GM21825 (cell line): ENCODE data around the gene STUB1.
"Not testable (repeated sequence)": the region's sequence is repeated elsewhere in the genome, so short reads cannot be mapped to it uniquely, and the experiment has no call there.

Source experiments
- ATAC-seq: cut with Tn5 transposase; IDR thresholded peaks from one replicate; pipeline ENCODE4 v1.9.1; 2021; ENCODE audit warnings: mild to moderate bottlenecking, moderate library complexity; ENCODE audit not compliant: unreplicated experiment

The STUB1 gene

DNA sequence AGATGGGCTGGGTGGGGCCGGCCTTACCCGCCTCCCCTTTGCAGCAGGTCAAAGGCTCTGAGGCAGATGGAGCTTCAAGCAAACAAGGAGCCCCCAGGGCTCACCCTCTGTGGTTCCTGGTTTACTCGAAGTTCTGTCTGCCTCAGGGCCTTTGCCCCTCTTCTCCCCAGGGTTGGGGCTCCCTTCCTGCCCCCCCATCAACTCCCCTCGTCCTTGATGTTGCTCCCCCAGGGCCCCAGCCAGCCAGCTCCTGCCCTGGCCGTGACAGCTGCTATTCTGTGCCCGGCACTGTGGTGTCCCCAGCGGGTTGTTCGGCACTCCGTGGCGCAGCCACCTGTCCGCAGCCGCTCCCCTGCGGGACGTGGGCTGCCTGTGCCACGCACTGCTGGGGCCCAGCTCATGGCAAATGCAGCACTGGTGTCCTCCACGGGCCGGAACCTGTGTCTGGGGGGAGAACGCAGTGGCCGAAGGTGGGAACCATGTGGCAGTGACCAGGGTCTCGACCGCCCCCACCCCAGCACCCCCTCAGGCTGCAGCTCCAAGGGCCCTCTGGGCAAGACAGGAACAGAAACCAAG is 30.4 kb downstream of the STUB1 start:
- no peak for ATAC-seq

DNA sequence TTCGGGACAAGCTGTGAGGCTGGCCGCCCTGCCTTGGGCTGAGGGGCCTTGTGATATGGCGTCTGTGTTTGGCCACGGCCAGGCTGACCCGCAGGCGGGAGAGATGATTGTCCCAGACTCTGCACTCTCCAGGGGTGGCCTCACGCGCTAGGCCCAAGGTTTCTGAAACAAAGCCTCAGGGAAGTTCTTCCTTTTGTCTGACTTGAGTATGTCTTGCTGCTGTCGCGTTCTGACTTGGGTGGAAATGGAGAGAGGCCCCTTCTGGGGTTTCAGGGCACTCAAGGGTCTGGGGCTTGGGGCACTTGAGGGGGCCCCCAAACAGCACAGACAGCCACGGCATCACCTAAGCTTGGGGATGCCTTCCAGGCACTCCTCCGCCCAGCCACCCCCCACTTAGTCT is 30.9 kb downstream of the STUB1 start:
- ATAC-seq, result no peak

- ATAC-seq, result no peak
These were observed 31.5 kb downstream of the STUB1 start for GRCh38 chr16:711548-712320.

GRCh38 chr16:712740-713250 is 32.6 kb downstream of the STUB1 start:
- ATAC-seq, result not testable (repeated sequence)

DNA sequence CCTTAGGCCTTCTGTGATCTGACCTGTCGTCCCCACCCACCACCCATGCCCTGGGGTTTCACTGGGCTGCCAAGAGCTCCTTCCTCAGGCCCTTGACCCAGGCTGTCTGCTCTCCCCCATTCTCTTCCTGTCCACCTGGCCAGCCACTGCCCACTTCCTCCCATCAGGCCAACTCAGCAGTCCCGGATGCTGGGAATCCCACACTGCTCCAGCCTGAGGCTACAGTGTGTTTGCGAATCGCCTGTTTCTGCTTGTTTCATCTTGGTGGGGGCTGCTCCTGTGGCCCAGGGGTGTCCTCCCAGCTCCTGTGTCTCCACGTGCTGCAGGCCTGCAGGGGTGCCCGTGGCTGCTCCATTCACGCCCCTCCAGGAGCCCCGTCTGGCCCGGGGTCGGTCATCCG is 33.9 kb downstream of the STUB1 start:
- ATAC-seq, result no peak

GRCh38 chr16:714558-715476 is 34.6 kb downstream of the STUB1 start, which contains the start of gene METRN:
TSS of gene METRN (plus strand) at chr16:715118. CDS start at chr16:715290, 172 bp downstream.
- peak; percentile 67 for ATAC-seq

- ATAC-seq, result no peak
These were observed 35.4 kb downstream of the STUB1 start for GRCh38 chr16:715477-716199.

GRCh38 chr16:716200-716568 is 36.0 kb downstream of the STUB1 start:
- ATAC-seq, result no peak

DNA sequence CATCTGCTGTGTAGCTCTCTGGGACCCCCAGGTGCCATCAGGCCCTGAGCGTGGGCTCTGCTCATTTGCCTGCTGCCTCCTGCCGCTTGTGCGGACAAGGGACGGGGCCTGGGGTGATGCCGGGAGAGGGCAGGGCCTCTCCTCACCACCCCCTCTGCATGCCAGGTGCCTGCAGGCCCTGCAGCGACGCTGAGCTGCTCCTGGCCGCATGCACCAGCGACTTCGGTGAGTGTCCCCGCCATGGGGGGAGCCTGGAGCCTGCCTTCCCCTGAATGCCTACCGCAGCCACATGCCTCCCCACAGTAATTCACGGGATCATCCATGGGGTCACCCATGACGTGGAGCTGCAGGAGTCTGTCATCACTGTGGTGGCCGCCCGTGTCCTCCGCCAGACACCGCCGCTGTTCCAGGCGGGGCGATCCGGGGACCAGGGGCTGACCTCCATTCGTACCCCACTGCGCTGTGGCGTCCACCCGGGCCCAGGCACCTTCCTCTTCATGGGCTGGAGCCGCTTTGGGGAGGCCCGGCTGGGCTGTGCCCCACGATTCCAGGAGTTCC is 36.6 kb downstream of the STUB1 start:
- ATAC-seq, result no peak

- ATAC-seq, result no peak
These were observed 37.4 kb downstream of the STUB1 start for GRCh38 chr16:717450-718245.

GRCh38 chr16:718389-718788 is 38.2 kb downstream of the STUB1 start:
- no peak for ATAC-seq

- ATAC-seq, result no peak
These were observed 38.7 kb downstream of the STUB1 start for GRCh38 chr16:718922-719321.

DNA sequence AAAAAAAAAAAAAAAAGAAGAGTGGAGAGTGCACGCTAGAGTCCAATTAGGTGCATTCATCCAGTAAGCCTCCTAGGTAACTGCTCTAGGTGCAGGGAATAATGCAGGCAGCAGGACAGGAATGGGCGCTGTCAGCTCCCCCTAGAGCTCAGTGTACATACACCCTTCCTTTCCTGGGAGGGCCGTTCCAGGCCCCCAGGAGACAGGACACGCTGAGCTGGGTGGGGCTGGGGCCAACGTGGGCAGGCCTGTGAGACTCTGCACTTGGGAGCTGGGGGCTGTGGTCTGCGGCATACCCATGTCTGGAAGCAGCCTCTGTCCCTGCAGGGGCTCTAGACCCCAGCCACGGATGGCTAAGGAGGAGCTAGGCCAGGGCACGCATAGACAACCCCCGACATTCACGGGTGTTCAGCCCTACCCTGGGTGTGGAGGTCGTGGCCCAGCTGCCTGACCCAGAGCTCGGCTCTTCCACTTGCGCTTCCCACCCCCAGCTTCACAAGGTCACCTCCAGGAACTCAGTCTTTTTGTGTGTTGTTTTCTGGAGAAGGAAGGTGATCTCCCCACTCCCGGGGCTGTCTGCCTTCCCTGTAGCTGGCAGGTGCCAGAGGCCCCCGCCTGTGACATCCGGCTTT is 39.7 kb downstream of the STUB1 start:
- ATAC-seq, result no peak

DNA sequence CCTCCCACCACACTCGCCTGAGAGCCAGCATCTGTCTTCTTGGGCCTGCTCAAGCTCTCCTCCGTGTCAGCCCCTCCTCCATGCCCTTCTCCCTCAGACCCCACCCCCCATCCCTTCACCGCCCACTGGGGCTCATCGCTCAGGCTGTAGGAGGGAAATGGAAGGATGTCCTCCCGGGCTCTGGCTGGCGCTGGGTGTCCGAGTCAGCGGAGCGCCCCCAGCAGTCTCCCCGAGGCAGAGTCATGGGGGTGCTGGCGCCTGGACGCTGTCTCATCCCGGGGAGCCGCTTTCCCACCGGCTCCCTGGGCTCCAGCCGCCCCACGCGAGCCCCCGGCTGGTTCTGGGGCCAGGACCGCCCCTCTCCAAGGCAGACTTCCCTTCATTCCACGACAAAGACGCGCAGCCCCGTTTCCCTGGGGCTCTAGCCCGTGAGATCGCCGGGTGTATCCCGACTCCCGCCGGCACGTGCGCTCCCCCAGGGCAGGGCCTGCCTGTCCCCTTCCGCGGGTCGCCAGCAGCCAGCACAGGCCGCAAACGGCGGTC is 40.3 kb downstream of the STUB1 start:
- ATAC-seq, result peak; percentile 23

DNA sequence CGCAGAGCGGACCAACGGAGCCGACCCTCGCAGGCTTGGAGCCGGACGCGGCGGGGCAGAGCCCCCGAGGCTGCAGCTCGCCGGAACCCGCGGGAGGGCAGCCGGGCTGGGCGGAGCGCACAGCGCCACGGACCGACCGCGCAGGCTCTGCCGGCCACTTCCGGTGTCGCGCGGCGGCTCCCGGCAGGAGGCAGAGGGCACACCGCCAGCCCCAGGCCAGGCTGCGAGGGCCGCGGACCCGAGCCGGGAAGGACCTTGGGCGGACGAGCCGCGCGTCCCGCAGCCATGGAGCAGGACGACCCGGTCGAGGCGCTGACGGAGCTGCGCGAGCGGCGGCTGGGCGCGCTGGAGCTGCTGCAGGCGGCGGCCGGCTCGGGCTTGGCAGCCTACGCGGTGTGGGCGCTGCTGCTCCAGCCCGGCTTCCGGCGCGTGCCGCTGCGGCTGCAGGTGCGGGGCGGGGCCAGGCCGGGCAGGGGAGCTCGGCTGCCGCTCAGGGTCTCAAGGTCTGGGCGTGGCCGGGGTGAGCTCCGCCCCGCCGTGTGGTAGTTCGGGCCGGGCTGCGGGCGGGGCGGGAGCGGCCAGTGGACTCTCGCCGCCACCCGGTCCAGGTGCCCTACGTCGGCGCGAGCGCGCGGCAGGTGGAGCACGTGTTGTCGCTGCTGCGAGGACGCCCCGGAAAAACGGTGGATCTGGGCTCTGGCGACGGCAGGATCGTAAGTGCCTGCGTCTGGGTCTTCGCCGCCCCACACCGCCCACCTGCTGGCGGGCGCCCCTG is 41.0 kb downstream of the STUB1 start, which contains the start of gene ANTKMT:
TSS of gene ANTKMT (plus strand) at position 157 of the 775 bp plus-strand sequence. CDS start at position 286, 129 bp downstream.
- peak; percentile 53 for ATAC-seq

GRCh38 chr16:721765-722540 is 41.7 kb downstream of the STUB1 start:
- no peak for ATAC-seq
